ENCODE measurements around the gene KCNH3.

DNA sequence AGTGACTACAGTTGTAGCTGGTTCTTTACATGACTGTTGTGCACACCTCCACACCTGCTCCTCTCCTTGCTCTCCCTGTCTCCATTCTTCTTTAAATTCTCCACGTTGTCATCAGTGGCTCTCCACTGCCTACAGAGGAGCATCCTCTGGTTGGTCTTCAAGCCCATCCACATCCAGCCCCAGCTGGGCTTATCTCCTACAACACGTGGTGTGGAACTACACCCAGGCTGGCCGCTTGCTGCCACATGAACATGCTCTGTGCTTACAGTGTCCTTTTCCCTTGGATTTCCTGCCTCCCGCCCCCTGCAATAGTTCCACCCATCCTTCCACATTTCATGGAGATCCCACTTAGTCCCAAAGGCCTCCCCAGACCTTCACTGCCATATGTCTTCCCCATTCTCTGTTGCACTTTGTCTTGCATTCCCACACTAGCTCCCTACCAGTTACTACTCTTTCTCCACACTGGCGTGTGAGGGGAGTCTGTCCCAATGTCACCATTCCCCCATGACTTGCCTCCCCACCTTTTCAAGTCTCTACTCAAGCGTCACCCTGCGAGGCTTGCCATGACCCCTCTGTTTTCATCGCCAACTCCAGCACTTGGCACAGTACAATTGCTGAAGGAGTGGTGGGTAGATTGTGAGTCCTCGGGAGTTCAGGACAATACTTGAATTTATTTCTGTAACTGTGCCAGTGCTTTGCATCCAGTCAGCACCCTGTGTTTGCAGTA is 38.9 kb downstream of the KCNH3 start:
- TF ChIP-seq TAF1 (IDR thresholded peaks at IDR 0.05; ENCODE audit: low read depth) = no peak
- TF ChIP-seq, protein P1, sequence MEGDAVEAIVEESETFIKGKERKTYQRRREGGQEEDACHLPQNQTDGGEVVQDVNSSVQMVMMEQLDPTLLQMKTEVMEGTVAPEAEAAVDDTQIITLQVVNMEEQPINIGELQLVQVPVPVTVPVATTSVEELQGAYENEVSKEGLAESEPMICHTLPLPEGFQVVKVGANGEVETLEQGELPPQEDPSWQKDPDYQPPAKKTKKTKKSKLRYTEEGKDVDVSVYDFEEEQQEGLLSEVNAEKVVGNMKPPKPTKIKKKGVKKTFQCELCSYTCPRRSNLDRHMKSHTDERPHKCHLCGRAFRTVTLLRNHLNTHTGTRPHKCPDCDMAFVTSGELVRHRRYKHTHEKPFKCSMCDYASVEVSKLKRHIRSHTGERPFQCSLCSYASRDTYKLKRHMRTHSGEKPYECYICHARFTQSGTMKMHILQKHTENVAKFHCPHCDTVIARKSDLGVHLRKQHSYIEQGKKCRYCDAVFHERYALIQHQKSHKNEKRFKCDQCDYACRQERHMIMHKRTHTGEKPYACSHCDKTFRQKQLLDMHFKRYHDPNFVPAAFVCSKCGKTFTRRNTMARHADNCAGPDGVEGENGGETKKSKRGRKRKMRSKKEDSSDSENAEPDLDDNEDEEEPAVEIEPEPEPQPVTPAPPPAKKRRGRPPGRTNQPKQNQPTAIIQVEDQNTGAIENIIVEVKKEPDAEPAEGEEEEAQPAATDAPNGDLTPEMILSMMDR (IDR thresholded peaks at IDR 0.05; ENCODE audit: poor library complexity, severe bottlenecking) = no peak
- TF ChIP-seq POLR2AphosphoS5 (IDR thresholded peaks at IDR 0.05) = no peak
- no peak for TF ChIP-seq EZH2 (IDR thresholded peaks at IDR 0.05; ENCODE audit: borderline replicate concordance, insufficient read depth, low read length, poor library complexity, severe bottlenecking)
